CD4-positive, alpha-beta T cell treated with Interleukin-12 subunit alpha and Interleukin-12 subunit beta, for 1 hour (primary cell): ENCODE measurements around the gene POLR2E.
A peak's percentile ranks its signal among the peaks of the same experiment; 100 is the strongest.
"Not testable (repeated sequence)": the region's sequence is repeated elsewhere in the genome, so short reads cannot be mapped to it uniquely, and the experiment has no call there.

Experiments used
- DNase-seq: peaks from one replicate; pipeline ENCODE4 v3.0.0-alpha.2; 2020

Gene POLR2E

DNA sequence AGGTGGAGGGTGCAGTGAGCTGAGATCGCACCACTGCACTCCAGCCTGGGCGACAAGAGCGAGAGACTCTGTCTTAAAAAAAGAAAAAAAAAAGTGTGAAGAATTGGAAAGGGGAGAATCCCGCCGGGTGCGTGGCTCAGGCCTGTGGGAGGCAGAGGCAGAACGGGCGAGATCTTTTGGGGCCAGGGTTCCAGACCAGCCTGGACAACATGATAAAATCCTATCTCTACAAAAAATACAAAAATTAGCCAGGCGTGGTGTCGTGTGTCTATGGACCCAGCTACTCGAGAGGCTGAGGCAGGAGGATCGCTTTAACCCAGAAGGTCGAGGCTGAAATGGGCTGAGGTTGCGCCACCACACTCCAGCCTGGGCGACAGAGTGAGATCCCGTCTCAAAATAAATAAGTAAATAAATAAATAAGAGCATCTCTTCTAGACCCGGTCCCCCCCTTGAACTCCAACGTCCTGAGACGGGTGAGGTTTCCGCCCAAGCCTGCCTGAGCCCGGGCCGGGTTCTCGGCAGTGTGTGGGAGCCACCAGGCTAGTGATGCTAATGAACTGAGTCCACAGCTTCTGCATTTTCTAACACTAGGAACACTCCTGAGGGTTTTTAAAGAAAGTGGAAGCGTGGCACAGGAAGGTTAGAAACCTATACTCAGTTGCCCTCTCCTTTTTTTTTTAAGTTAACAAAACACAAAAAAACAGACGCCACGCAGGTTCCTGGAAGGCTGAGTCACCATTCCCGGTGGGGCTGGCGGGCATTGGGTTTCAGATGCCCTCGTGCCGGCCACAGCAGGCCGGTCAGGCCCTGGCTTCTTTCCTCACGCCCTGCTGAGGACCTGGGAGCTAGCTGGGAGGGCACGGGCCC lies 30.7 kb upstream of the POLR2E start:
- DNase-seq, result no peak

DNA sequence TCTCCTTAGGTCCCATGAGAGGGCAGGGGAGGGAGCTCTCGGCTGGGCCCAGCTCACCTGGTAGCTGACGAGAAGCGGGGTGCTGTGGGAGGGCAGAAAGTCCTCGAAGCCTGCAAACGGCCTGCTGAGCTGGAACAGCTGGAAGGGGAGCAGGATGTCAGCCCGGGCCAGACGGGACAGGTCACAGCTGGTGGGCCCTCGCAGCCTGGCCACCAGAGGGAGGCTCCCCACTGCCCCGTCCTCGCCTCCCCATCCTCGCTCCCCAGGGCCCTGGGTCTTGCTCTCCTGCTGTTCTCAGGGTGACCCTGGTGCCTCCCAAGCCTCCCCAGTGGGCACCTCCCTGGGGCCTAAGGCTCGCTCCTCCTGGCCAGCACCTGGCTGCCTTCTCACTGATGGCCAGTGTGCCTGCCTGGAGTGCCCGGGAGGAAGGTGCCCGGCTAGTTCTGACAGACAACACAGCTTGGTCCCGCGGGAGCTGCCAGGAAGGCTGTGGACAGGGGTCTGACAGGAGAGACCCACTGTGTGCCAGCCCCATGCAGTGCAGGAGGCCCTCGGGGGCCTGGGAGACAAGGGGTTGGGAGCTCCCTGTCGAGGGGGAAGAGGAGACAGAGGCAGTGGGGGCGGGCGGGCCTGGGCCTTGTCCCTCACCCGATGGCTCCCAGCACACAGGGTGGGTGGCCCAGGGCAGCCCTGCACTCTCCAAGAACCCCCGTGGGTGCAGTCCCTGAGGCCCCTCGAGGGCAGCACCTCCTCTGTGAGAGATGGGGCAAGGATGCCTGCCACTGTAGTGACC lies 28.9 kb upstream of the POLR2E start:
- no peak for DNase-seq

DNA sequence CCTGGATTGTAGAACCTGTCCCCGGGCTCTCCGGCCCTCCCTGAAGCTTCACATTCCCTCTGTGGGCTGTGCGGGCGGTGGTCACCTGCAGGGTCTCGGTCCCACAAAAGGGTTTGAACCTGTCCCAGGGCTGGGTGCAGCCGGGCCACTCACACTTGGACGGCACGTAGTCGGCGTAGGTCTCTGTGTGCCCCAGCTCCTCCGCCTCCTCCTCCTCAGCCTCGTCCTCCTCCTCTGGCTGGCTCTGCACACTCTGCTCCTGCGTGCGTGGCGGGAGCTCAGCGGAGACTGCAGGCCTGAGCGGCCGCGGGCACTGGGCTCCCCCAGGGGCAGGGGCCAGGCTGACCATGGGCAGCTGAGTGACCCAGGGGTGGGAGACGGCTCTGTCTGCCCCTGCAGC lies 28.2 kb upstream of the POLR2E start:
- no peak for DNase-seq

DNA sequence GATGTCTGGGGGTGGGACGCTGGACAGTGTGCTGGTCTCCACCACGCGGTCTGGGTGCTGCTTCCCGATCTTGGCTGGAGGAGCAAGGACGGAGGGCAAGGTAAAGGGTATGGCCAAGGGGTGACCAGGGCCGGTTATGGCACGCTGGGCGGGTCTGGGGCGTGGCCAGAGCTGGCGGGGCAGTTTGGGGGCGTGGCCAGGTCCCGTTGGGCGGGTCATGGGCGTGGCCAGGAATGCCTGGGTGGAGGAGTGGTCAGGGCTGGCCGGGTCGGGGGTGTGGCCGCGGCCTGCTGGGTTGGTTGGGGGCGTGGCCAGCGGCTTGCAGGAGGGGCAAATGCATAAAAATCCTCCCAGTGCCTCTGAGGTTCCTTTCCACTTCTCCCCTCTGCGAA lies 27.8 kb upstream of the POLR2E start:
- peak; percentile 36 for DNase-seq

DNA sequence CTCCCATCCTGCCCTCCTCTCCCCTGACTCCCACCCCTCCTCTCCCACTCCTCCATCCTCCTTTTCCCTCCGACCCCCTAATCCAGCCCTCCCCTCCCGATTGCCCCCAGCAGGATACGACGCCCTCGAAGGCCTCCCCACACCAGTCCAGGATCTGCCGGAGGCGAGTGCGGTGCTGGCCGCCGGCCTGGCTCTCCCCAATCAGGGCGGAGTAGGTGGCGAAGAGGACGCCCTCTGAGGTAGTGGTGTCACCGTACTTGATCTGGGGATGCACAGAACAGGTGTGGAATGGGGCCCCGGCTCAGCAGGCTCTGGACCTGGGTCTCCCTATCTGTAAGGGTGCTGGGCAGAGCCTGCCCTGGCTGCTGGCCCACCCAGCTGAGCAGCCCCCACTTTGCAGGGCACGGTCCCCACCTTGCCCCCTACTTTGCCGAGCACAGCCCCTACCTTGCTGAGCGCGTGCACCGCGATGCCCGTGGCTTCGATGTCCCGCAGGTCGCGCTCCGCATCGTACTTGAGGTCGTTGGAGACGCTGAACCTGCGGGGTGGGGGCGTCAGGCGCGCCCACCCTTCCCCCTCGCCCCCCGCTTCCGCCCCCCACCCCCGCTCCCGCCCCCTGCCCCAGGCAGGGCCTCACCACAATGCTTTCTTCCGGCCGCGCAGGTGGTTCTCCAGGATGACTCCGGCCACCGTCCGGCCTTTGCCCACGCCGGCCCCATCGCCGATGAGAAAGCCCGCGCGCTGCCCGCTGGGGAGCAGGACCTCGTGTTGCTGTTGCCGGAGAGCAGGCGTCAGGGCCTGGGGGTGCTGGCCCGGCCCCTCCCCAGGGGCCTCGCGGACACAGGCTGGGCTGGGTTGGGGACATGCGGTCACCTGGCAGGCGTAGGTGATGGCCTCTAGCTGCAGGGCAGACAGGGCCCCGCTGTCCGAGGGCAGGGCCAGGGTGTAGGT lies 27.1 kb upstream of the POLR2E start:
- DNase-seq, result no peak

DNA sequence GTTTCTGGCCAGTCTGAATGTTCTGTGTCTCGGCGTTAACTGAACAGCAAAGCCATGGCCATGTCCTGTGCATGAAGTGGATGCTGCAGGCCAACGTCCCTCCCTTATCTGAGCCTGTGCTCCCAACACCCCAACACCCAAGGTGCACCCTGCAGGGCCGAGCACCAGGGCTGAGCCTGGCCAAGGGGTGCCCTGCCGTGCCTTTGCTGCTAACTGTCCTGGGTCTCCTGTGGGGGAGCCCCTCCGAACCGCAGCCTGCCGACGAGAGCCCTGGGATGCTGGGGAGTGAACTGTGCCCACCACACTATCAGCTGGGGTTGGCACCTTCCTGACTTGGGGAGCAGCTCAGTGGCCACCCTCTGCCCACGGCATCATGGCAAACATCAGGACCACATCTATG lies 26.2 kb upstream of the POLR2E start:
- DNase-seq, result no peak

DNA sequence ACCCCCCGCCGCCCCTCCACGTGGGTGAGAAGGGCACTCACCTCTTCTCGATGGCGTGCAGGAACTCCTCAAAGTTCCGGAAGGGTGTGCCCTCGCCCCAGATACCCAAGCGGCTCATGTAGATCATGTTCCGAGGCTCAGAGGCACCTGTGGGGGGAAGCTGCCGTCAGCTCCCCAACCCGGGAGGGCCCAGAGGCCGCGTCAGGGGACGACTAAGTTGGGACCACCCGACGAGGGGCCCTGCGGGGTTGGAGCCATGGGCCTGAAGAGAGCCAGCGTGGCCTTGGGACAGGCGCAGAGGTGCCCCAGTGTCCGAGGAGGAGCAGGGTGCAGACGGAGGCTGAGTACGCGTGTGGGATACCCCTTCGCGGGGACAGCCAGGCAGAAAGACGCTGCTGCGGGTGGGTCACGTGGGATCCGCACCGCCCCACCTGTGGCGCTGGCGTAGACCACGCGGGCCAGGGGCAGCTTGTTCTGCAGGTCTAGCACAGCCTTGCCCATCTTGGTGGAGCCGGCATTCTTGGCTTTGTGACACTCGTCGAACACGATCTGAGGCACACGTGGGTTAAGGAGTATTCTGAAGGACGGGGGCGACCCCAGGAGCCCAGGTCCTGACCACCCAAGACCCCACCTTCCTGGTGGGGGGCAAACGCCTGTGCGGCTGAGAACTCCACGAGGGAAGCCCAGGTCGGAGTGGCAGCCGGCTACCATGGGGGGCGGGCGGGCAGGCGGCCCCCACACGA lies 24.5 kb upstream of the POLR2E start:
- no peak for DNase-seq

DNA sequence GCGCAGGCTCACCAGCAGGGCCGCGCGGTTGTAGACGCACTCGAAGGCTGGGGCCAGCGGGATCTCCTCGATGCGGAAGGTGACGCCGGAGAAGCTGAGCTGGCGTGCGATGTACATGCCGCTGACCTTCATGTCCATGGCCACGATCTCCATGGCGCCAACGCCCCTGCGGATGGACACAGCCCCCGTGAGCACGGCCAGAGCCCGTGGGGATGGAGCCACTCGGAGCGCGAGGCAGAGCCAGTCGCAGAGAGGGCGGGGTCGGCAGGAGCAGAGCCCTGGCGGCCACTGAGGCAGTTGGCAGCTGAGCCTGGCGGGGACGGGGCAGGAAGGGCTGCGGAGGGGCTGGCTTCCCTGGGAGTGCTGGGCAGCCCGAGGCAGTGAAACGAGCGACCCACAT lies 23.8 kb upstream of the POLR2E start:
- no peak for DNase-seq

DNA sequence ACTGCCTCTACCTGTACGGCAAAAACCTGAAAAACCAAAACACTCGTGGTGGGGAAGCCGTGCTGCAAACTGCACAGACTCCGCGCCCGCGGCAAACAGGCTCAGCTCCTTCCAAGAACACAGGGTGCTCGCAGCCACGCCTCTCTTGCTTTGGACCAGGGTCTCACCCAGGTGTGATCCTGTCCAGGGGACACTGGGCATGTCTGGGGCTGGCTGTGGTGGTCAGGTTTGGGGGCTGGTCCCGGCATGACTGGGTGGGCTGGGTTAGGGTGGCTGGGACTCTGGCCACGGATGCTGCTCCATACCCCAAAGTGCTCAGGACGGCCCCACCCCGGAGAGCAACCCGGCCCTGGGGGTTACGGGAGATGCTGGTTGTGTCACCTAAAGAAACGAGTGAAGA lies 22.5 kb upstream of the POLR2E start:
- DNase-seq, result no peak

DNA sequence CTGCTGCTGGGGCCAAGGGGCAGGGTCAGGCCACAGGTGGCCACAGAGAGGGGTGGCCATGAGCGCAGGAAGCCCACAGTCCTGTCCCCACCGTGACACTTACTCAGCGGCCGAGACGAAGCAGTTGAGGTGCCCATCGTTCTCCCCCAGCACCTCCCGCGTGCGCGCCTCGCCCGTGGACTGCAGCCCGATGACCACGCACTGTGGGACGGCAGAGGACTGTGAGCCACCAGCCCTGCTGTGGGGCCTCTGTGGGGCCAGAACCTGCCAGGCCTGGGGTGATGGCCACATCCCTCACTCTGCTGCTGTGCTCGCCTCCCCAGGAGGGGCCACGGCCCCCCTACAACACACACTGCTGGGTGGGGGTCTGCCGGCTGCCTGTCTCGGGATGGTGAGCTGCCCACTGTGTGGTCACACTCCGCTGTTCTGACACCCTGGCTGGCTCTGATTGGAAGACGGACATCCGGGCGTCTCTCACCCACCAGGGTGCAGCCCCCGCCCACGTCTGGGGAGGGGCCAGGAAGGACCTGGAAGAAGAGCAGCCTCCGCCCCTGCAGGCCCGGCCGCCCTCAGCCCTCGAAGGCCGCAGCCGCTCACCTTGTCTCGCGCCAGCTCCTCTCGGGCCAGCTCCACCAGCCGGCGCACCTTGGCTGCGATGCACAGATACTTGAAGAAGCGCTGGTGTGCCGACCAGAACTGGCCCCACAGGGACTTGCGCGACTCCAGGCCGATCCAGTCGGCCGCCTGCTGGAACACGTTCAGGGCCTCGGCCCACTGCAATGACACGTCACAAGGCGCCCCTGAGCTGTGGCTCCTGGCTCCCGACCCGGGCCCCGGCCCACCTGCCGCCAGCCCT lies 21.8 kb upstream of the POLR2E start:
- DNase-seq, result no peak

DNA sequence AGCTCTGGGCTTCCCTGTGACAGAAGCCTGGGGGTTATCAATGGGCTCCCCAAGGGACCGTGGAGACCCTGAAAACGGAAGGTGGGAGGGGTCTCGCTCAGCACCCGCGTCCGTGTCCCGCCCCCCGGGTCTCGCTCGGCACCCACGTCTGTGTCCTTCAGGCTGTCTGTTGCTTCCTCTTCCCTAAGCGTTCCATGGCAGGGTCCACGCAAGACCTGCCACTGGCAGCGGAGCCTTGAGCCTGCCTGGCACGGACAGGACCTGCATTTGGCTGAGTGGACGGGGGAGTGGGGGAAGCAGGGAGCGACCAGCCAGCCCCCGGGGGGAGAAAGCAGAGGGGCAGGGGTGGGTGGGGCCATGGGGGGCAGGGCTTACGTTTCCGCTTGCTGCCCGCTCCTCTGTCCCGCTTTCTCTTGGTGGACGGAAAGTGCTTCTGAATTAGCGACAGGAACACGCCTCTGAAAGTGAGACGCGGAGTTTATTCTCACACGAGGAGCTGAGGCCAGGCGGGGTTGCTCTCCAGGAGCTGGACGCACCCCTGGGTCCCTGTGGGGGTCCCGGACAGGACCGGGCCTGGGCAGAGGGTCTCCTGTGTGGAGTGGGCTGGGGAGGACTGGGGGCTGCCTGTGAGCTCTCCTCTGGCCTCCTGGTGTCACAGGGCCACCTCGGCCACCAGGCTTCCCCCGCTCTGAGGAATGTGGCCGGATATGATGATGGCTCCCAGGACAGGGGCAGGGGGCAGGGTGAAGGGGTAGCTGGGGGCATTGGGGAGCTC lies 20.7 kb upstream of the POLR2E start:
- no peak for DNase-seq

DNA sequence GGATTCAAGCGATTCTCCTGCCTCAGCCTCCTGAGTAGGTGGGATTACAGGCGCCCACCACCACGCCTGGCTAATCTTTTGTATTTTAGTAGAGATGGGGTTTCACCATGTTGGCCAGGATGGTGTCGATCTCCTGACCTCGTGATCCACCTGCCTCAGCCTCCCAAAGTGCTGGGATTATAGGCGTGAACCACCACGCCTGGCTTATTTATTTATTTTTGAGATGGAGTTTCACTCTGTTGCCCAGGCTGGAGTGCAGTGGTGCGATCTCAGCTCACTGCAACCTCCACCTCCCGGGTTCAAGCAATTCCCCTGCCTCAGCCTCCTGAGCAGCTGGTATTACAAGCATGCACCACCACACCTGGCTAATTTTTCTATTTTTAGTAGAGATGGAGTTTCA lies 19.6 kb upstream of the POLR2E start:
- DNase-seq, result not testable (repeated sequence)

DNA sequence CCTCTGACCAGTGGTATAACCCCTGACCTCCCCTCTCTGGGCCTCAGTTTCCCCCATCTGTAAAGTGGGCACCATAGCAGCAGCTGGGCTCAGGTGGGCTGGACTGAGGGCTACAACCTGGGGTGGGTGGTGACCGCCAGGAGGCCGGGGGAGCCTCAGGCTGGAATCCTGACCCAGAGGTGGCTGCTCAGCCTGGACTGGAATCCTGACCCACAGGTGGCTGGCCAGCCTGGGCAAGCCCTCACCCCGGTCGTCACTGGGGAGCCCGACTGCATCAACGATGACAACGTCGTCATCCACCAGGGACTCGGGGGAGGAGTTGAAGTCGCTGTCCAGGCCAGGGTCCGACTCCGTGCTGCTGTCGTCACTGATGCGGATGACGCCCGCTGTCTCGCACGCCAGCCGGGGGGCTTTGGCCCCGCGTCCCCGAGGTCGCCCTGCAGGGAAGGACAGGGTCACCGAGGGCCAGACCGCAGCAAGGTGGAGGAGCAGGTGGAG lies 18.9 kb upstream of the POLR2E start:
- no peak for DNase-seq

DNA sequence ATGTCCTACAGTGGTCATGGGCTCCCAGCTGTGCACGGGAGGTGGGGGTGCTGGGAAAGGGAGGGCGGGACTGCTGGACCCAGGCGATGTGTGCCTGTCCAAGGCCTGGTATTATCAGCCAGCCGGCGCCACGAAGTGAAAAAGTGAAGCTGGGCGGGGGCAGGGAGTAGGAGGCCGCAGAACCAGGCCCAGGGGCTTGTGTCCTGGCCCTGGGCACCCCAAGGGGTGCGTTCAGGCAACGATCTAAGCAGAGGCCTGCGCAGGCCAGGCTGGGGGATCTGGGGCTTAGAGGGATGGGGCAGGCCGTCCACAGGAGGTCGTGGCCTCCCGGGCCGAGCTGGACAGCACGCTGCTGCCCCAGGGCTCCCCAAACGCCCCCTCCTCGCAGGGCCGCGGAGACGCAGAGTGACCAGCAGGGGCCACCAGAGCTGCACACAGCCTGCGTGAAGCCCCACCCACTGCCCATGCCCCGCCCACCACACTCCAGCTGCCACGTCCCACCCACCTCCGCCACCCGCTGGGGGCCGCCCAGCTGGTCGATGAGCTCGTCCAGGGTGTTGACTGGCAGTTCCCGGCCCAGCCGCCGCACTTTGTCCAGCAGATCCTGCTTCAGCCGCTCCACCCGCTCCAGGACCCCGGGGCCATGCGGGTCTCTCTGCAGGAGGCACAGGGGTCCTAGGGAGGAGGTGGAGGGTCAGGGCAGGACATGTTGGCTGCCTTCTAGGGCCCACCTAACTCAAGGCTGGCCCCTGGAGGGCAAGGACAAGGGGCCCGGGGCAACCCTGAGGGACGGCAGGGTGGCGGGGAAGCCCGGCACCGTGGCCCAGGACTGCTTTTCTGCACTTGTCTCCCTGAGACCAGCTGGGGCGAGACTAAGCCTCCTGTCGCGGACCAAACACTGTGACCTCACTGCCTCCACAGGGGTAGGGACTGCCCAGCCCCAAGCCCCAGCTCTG lies 18.1 kb upstream of the POLR2E start:
- peak; percentile 89 for DNase-seq

DNA sequence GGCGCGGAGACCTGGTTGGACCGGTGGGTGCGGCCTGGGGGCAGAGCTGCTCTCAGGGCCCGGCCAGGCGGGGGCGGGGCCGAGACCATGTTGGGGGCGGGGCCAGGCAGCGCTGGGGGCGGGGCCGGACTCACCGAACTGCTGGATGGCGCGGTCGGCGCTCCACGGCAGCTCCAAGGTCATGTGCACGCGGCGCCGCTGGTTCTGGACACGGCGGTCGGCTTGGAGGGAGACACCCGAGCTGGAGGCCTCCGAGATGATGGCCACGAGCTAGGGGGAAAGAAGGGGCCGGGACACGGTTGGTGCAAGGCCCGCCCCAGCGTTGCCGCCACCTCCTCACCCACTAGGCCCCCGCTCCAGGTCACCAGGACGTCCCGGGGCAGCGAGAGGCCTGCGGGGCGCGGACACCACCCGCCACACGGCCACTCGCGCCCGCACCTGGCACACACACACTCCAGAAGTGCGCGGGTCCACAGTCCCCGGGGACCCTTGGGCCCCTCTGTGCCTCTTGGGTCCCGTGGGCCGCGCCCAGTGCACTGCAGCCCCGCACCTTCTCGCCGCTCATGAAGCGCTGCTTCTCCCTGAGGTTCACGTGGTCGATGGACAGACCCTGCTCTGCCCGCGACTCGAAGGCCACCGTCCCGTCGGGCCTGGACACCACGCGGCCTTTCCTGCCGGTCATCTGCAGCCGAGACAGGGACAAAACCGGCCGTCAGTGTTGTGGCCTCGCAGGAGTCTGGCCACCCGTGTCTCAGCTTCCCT lies 17.3 kb upstream of the POLR2E start:
- no peak for DNase-seq

DNA sequence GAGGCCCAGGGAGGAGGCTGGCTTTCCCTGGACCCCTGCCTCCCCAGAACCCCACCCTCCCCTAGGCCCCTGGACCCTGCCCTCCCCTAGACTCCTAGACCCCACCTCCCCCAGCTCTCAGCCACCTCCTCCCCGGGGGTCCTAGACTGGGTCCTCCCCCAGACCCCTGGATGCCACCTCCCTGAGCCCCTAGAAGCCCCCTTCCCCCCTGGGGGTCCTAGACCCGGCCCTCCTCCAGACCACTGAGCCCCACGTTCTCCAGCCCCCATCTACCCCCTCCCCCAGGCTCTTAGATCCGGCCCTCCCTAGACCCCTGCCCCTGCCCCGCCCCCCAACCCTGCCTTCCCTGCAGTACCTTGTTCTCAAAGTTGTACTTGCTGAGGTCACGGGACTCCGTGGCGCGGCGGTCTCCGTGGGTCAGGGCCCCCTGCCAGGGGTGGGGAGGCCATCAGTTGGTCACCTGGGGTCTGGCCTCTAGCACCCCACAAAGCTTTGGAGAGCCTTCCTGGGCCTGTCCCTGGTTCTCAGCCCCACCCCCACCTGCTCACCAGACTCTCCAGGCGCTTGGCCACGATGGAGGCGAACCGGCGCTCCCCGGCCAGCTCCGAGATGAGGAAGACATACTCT lies 16.6 kb upstream of the POLR2E start:
- DNase-seq, result no peak

DNA sequence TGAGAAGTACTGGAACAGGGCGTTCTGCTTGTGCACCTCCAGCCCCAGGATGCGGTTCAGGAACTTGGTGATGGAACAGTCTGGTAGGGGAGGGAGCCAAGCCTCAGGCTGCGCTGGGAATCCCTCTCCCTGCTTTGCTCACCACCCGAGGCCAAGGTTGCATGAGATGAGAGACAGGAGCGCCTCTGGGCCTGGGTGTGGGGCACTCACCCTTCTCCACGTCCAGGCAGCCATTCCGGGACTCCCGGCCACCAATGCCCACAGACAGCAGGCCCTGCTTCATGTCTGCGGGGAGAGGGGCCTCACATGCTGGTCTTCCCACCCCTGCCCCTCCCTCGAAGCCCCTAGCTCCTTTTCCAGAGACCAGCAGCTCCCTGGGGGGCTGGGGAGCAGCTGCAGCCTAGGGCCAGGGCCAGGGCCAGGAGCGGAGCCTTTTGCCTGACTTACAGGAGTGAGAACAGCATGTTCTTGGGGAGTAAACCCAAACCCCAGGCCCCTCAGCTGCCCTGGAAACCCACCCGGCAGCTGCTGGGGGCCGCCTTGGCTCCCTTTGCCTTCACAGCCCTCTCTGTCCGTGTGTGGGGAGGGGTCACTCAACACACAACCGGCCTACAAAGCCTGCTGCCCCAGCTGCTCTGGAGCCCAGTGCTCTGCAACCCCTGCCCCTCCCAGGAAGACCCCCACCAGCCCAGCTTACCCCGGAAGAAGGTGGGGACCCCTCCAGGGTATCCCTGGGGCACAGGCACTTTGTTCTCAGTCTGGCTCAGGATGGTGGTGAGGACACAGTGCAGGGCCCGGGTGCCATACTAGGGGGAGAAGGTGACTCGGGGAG lies 15.8 kb upstream of the POLR2E start:
- DNase-seq, result no peak
